ENCODE results near the gene HK2. TPM values are rescaled to one million over a fixed set of nuclear protein-coding genes. Genes with fewer than 3 reads are reported as not detected.

Gene HK2
- total and polyA plus RNA-seq, 2 of the 4 experiments (the other 2 are of a cell fraction): 17.4 to 20.9 TPM

GRCh38 chr2:74867841-74868658, 34.1 kb downstream of the HK2 start:
- H3K4me2 ChIP-seq (ENCODE audit: low read depth, low read length): peak overlapping the region; percentile 35; the same call in 1 of the 2 replicates
- ChIA-PET CTCF (no interaction called here), POLR2A (ENCODE audit: unreplicated experiment) (no interaction called here)
- TF ChIP-seq SMC3 (IDR thresholded peaks at IDR 0.05; ENCODE audit: low read depth, low read length) (no peak), MAFK (IDR thresholded peaks at IDR 0.05; ENCODE audit: low read depth, low read length) (no peak), BHLHE40 (IDR thresholded peaks at IDR 0.05; ENCODE audit: low read depth, low read length) (0 out of 2 replicates have a peak, but pooled peaks have one; percentile 9), POLR2A (IDR thresholded peaks at IDR 0.05; ENCODE audit: low read depth, low read length) (no peak), CHD1 (IDR thresholded peaks at IDR 0.05; ENCODE audit: low read depth, low read length) (no peak), RFX5 (IDR thresholded peaks at IDR 0.05; ENCODE audit: low read depth, low read length) (no peak), MXI1 (IDR thresholded peaks at IDR 0.05; ENCODE audit: borderline replicate concordance, low read depth, low read length) (no peak), CEBPB (IDR thresholded peaks at IDR 0.05; ENCODE audit: low read depth, low read length) (0 out of 2 replicates have a peak, but pooled peaks have one; percentile 17), RCOR1 (IDR thresholded peaks at IDR 0.05; ENCODE audit: insufficient replicate concordance, low read length) (no peak), RAD21 (IDR thresholded peaks at IDR 0.05; ENCODE audit: low read length) (no peak), MAZ (IDR thresholded peaks at IDR 0.05; ENCODE audit: borderline replicate concordance, low read depth, low read length) (no peak), NFE2L2 (IDR thresholded peaks at IDR 0.05; ENCODE audit: low read depth, low read length) (no peak), FOS (IDR thresholded peaks at IDR 0.05; ENCODE audit: low read depth, low read length) (no peak)
- TF ChIP-seq, protein P1, sequence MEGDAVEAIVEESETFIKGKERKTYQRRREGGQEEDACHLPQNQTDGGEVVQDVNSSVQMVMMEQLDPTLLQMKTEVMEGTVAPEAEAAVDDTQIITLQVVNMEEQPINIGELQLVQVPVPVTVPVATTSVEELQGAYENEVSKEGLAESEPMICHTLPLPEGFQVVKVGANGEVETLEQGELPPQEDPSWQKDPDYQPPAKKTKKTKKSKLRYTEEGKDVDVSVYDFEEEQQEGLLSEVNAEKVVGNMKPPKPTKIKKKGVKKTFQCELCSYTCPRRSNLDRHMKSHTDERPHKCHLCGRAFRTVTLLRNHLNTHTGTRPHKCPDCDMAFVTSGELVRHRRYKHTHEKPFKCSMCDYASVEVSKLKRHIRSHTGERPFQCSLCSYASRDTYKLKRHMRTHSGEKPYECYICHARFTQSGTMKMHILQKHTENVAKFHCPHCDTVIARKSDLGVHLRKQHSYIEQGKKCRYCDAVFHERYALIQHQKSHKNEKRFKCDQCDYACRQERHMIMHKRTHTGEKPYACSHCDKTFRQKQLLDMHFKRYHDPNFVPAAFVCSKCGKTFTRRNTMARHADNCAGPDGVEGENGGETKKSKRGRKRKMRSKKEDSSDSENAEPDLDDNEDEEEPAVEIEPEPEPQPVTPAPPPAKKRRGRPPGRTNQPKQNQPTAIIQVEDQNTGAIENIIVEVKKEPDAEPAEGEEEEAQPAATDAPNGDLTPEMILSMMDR (conservative IDR thresholded peaks at IDR 0.05; ENCODE audit: low read depth, low read length): no peak
- TF ChIP-seq, protein P2, sequence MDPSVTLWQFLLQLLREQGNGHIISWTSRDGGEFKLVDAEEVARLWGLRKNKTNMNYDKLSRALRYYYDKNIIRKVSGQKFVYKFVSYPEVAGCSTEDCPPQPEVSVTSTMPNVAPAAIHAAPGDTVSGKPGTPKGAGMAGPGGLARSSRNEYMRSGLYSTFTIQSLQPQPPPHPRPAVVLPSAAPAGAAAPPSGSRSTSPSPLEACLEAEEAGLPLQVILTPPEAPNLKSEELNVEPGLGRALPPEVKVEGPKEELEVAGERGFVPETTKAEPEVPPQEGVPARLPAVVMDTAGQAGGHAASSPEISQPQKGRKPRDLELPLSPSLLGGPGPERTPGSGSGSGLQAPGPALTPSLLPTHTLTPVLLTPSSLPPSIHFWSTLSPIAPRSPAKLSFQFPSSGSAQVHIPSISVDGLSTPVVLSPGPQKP (IDR thresholded peaks at IDR 0.05; ENCODE audit: borderline replicate concordance, low read depth, low read length): no peak

More at GRCh38 chr2:74867841-74868658, 34.1 kb downstream of the HK2 start:
- BruUV-seq (replicated peaks): no TSS peak
- H3K27ac ChIP-seq (ENCODE audit: insufficient read depth, low read length): peak overlapping the region; percentile 2; the same call in 1 of the 2 replicates
- peaks cover 47% of the 10 kb centered on the region for H4K20me1 ChIP-seq (ENCODE audit: insufficient read depth, low read length)
- no peak overlapping the region; the same call in 1 of the 2 replicates for H4K5ac ChIP-seq (ENCODE audit: low read depth, low read length)
- H3K23ac ChIP-seq (ENCODE audit: low read depth, low read length): peak overlapping the region; percentile 26; the same call in 1 of the 2 replicates
- dilution Hi-C loops (cut with HindIII; ENCODE audit: low sequenced_read_pairs, unreplicated experiment): no loop called here
- H2AK9ac ChIP-seq (replicated peaks; ENCODE audit: low read depth, low read length, poor library complexity): peak overlapping the region; percentile 2
- peak overlapping the region; percentile 53; the same call in 1 of the 2 replicates for H2BK20ac ChIP-seq (ENCODE audit: low read depth, low read length)
- ATAC-seq (ENCODE audit: low read depth): peak; percentile 70
- peak overlapping the region in 1 of 2 experiments; percentile 60; a peak in 1 of 4 replicates for H4K8ac ChIP-seq (ENCODE audit: low read depth in 2 of 2, low read length in 2 of 2)
- peak overlapping the region; percentile 82 for H2AFZ ChIP-seq (replicated peaks; ENCODE audit: low read length, poor library complexity)
- H2BK5ac ChIP-seq (ENCODE audit: low read depth, low read length, poor library complexity, severe bottlenecking): peak overlapping the region; percentile 17
- H4K91ac ChIP-seq (ENCODE audit: insufficient read depth, low read depth, low read length): peak overlapping the region; percentile 53; the same call in 1 of the 2 replicates
- peaks cover 31% of the 10 kb centered on the region for H3K36me3 ChIP-seq (ENCODE audit: control insufficient read depth, insufficient read depth, low read length)
- peak overlapping the region; percentile 73; the same call in 1 of the 2 replicates for H2BK120ac ChIP-seq (ENCODE audit: low read depth, low read length)
- peak overlapping the region; percentile 84 for H3K14ac ChIP-seq (replicated peaks; ENCODE audit: low read depth, low read length)
- peaks cover 65 to 81% of the 10 kb centered on the region in 2 experiments for H3K79me1 ChIP-seq (ENCODE audit: low read depth in 1 of 2, low read length in 2 of 2)
- DNase-seq: peak; percentile 88
- H2BK15ac ChIP-seq (ENCODE audit: low read depth, low read length): peak overlapping the region; percentile 70; the same call in 1 of the 3 replicates
- 80% methylated on average over 1 of the region's 14 CpGs; no CpG with 5 or more reads in 1 of the 2 experiments for WGBS, 2 experiments (ENCODE audit: extremely low coverage in 2 of 2, insufficient read length in 1 of 2)
- 0 out of 2 replicates have a peak overlapping the region, but pooled peaks have one; percentile 18 for H3K18ac ChIP-seq (ENCODE audit: low read depth, low read length)
- no peaks in the 10 kb centered on the region for H3K9me3 ChIP-seq (ENCODE audit: control insufficient read depth, insufficient read depth, low read length)
- no peak overlapping the region for H3K4me3 ChIP-seq (ENCODE audit: insufficient read depth, low read depth, low read length)
- in situ Hi-C loops (cut with MboI; ENCODE audit: low sequenced_read_pairs): loop anchor here (25.0 kb wide), 1 partner anchor 381 kb away; the partner anchor contains the start of genes CCDC142, LBX2 and TTC31
- H2AK5ac ChIP-seq (ENCODE audit: low read depth, low read length): peak overlapping the region; percentile 72
- H3K27me3 ChIP-seq (ENCODE audit: control insufficient read depth, insufficient read depth, low read length): no peaks in the 10 kb centered on the region
- no peak overlapping the region for H3K56ac ChIP-seq (ENCODE audit: extremely low read depth, insufficient read depth, low read length)
- intact Hi-C loops (cut with micrococcal nuclease): no loop called here
- H3K4me1 ChIP-seq (ENCODE audit: control insufficient read depth, insufficient read depth, low read length): peaks cover 27% of the 10 kb centered on the region
- H3K9me1 ChIP-seq (ENCODE audit: insufficient read depth, low read length): peaks cover 33% of the 10 kb centered on the region
- H3K4ac ChIP-seq (ENCODE audit: low read depth, low read length): peak overlapping the region; percentile 61; the same call in 1 of the 2 replicates
- no peak overlapping the region for H3K9ac ChIP-seq (ENCODE audit: low read depth, low read length)

Data from IMR-90 (cell line).